Mesenchymal stem cell (in vitro differentiated cells and primary cell): Measurements from ENCODE around the gene ATP8B3.

Experiments
- DNase-seq: peaks from one replicate; pipeline ENCODE4 v3.0.0-alpha.2; 2013
- H2AFZ ChIP-seq: one replicate; pipeline ENCODE4 v1.6.1; 2013; ENCODE audit warnings: low read depth, mild to moderate bottlenecking, control low read depth, inconsistent platforms, low read length, moderate library complexity
- H2AK5ac ChIP-seq: 2 replicates; pipeline ENCODE4 v1.6.1; 2013; ENCODE audit warnings: low read length, moderate library complexity, mild to moderate bottlenecking, inconsistent platforms; ENCODE audit not compliant: severe bottlenecking
- H2BK120ac ChIP-seq: one replicate; pipeline ENCODE4 v1.6.1; 2013; ENCODE audit warnings: low read depth, mild to moderate bottlenecking, inconsistent platforms, low read length, moderate library complexity
- H2BK12ac ChIP-seq, 2 experiments: one replicate each; pipeline ENCODE4 v1.6.1; 2013; ENCODE audit warnings: inconsistent platforms in 2 of 2, low read length in 2 of 2, mild to moderate bottlenecking in 2 of 2, moderate library complexity in 2 of 2, control low read depth in 1 of 2
- H2BK15ac ChIP-seq: one replicate; pipeline ENCODE4 v1.6.1; 2013; ENCODE audit warnings: mild to moderate bottlenecking, low read depth, inconsistent platforms; ENCODE audit not compliant: poor library complexity, severe bottlenecking
- H2BK5ac ChIP-seq: 2 replicates; pipeline ENCODE4 v1.6.1; 2013; ENCODE audit warnings: low read depth, mild to moderate bottlenecking, low read length, control low read depth, inconsistent platforms; ENCODE audit not compliant: poor library complexity, severe bottlenecking
- H3K14ac ChIP-seq, 2 experiments: one replicate each; pipeline ENCODE4 v1.6.1; 2013; ENCODE audit warnings: inconsistent platforms in 2 of 2, low read length in 2 of 2, control low read depth in 1 of 2, mild to moderate bottlenecking in 1 of 2, moderate library complexity in 1 of 2
- H3K18ac ChIP-seq, 2 experiments: one replicate each; pipeline ENCODE4 v1.6.1; 2013; ENCODE audit warnings: inconsistent platforms in 2 of 2, low read length in 2 of 2, control low read depth in 1 of 2, low read depth in 1 of 2, mild to moderate bottlenecking in 1 of 2
- H3K23ac ChIP-seq, 2 experiments: one replicate each; pipeline ENCODE4 v1.6.1; 2013; ENCODE audit warnings: inconsistent platforms in 2 of 2, low read length in 2 of 2, mild to moderate bottlenecking in 2 of 2, moderate library complexity in 2 of 2, control low read depth in 1 of 2
- H3K27ac ChIP-seq: 2 replicates; pipeline ENCODE4 v1.5.1; 2013; ENCODE audit warnings: mild to moderate bottlenecking, moderate library complexity, low read length, control low read depth, inconsistent platforms; ENCODE audit not compliant: poor library complexity, severe bottlenecking
- H3K27me3 ChIP-seq, 2 experiments: 2 replicates each; pipeline versions ENCODE4 v1.6.1 to v1.7.0; 2013; ENCODE audit warnings: low read length in 2 of 2, mild to moderate bottlenecking in 2 of 2, moderate library complexity in 2 of 2, control low read depth in 1 of 2, inconsistent platforms in 1 of 2; ENCODE audit not compliant: control insufficient read depth in 1 of 2, insufficient read depth in 1 of 2
- H3K36me3 ChIP-seq, 2 experiments: 2 replicates each; pipeline versions ENCODE4 v1.6.1 to v1.7.0; 2013; ENCODE audit warnings: low read length in 2 of 2, control low read depth in 1 of 2, inconsistent platforms in 1 of 2, low read depth in 1 of 2, mild to moderate bottlenecking in 1 of 2; ENCODE audit not compliant: insufficient read depth in 2 of 2, control insufficient read depth in 1 of 2
- H3K4ac ChIP-seq, 2 experiments: one replicate each; pipeline ENCODE4 v1.6.1; 2013; ENCODE audit warnings: inconsistent platforms in 2 of 2, low read length in 2 of 2, mild to moderate bottlenecking in 2 of 2, moderate library complexity in 2 of 2, control low read depth in 1 of 2, low read depth in 1 of 2
- H3K4me1 ChIP-seq: 2 replicates; pipeline ENCODE4 v1.6.1; 2013; ENCODE audit warnings: low read depth, low read length, control low read depth; ENCODE audit not compliant: control insufficient read depth, insufficient read depth
- H3K4me2 ChIP-seq: 2 replicates; pipeline ENCODE4 v1.6.1; 2013; ENCODE audit warnings: low read length, mild to moderate bottlenecking, inconsistent platforms; ENCODE audit not compliant: poor library complexity, severe bottlenecking
- H3K4me3 ChIP-seq, 2 experiments: 2 replicates each; pipeline versions ENCODE4 v1.5.1 to v1.7.0; 2013; ENCODE audit warnings: low read length in 2 of 2, mild to moderate bottlenecking in 2 of 2, control low read depth in 1 of 2, low read depth in 1 of 2; ENCODE audit not compliant: insufficient read depth in 1 of 2
- H3K79me1 ChIP-seq: replicated peaks from 2 replicates; pipeline ENCODE4 v1.6.1; 2013; ENCODE audit warnings: mild to moderate bottlenecking, control low read depth, low read length, inconsistent platforms; ENCODE audit not compliant: poor library complexity, severe bottlenecking
- H3K9ac ChIP-seq: 2 replicates; pipeline ENCODE4 v1.7.0; 2013; ENCODE audit warnings: mild to moderate bottlenecking, low read length, moderate library complexity
- H3K9me3 ChIP-seq: 2 replicates; pipeline ENCODE4 v1.7.0; 2013; ENCODE audit warnings: mild to moderate bottlenecking, low read length; ENCODE audit not compliant: control insufficient read depth
- H4K8ac ChIP-seq: one replicate; pipeline ENCODE4 v1.6.1; 2013; ENCODE audit warnings: inconsistent platforms, mild to moderate bottlenecking, low read length, moderate library complexity
- H4K91ac ChIP-seq: one replicate; pipeline ENCODE4 v1.6.1; 2013; ENCODE audit warnings: mild to moderate bottlenecking, low read length, inconsistent platforms
- WGBS: methylation state at CpG from one replicate; pipeline ENCODE4 v1.1.7; 2013; ENCODE audit warnings: mixed read lengths; 5-methylcytosine and 5-hydroxymethylcytosine counted together

The ATP8B3 gene

GRCh38 chr19:1757468-1758230 is 54.4 kb downstream of the ATP8B3 start:
- H3K9ac ChIP-seq: no peak overlapping the region
- no peaks in the 10 kb centered on the region for H3K79me1 ChIP-seq
- no peaks in the 10 kb centered on the region for H3K9me3 ChIP-seq
- H3K18ac ChIP-seq: no peak overlapping the region
- H4K91ac ChIP-seq: no peak overlapping the region
- no peak overlapping the region for H2BK120ac ChIP-seq
- H3K36me3 ChIP-seq: peaks cover 0 to 3% of the 10 kb centered on the region in 2 experiments
- no peak overlapping the region for H2BK15ac ChIP-seq
- H3K27me3 ChIP-seq: peaks cover 84% of the 10 kb centered on the region in 2 experiments
- H3K4ac ChIP-seq: no peak overlapping the region
- H3K4me2 ChIP-seq: no peak overlapping the region
- 4% methylated on average over 66 of the region's 86 CpGs for WGBS
- no peak overlapping the region for H3K23ac ChIP-seq
- H4K8ac ChIP-seq: no peak overlapping the region
- no peak overlapping the region for H2AFZ ChIP-seq
- peak overlapping the region in 1 of 2 experiments; percentile 28 for H3K4me3 ChIP-seq
- H2BK12ac ChIP-seq: no peak overlapping the region
- H3K14ac ChIP-seq: no peak overlapping the region
- H2BK5ac ChIP-seq: no peak overlapping the region
- H2AK5ac ChIP-seq: no peak overlapping the region
- peaks cover 17% of the 10 kb centered on the region for H3K4me1 ChIP-seq
- no peak overlapping the region for H3K27ac ChIP-seq
- DNase-seq: no peak

DNA sequence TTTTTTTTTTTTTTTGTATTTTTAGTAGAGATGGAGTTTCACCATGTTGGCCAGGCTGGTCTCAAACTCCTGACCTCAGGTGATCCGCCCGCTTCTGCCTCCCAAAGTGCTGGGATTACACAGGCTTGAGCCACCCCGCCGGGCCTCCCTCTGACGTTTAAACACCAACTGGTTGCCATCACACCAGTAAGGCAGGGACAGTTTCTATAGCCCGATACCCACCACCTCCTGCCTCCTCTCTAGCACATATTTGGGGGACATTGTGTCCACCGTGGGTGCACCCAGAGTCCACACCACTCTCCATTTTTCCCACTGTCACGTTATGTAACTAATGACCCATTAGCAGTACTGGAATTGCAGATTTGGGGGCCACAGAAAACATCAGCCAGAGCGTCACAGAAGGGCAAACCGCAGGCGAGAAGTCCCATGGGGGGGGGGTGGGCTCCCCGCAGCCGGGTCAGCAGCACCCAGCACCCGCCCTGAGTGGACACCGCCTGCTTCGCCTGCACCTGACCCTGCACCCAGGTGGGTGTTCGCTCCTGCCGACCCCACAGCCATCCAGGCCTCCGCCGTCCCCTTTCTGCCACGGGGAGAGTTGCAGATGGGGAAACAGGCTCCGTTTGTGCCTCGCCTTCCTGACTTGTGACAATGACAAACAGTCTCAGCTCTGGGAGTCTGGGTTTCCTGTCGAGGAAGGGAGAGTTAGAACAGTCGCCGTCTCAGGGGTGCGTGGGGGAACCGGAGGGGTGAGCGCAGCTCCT is 55.2 kb downstream of the ATP8B3 start:
- WGBS: 7% methylated on average over 27 of the region's 29 CpGs
- H2BK12ac ChIP-seq: no peak overlapping the region
- no peak overlapping the region for H2BK120ac ChIP-seq
- H3K4me1 ChIP-seq: peaks cover 17% of the 10 kb centered on the region
- H3K23ac ChIP-seq: no peak overlapping the region
- H3K18ac ChIP-seq: no peak overlapping the region
- no peak overlapping the region for H2AK5ac ChIP-seq
- no peak overlapping the region for H3K9ac ChIP-seq
- H3K4me2 ChIP-seq: no peak overlapping the region
- H3K36me3 ChIP-seq: peaks cover 0 to 3% of the 10 kb centered on the region in 2 experiments
- H4K91ac ChIP-seq: no peak overlapping the region
- H3K4ac ChIP-seq: no peak overlapping the region
- no peak for DNase-seq
- H2AFZ ChIP-seq: no peak overlapping the region
- H3K27ac ChIP-seq: no peak overlapping the region
- no peak overlapping the region for H2BK5ac ChIP-seq
- no peaks in the 10 kb centered on the region for H3K79me1 ChIP-seq
- H2BK15ac ChIP-seq: no peak overlapping the region
- H3K27me3 ChIP-seq: peaks cover 84% of the 10 kb centered on the region in 2 experiments
- no peak overlapping the region for H4K8ac ChIP-seq
- no peak overlapping the region for H3K14ac ChIP-seq
- H3K4me3 ChIP-seq: no peak overlapping the region
- H3K9me3 ChIP-seq: no peaks in the 10 kb centered on the region

DNA sequence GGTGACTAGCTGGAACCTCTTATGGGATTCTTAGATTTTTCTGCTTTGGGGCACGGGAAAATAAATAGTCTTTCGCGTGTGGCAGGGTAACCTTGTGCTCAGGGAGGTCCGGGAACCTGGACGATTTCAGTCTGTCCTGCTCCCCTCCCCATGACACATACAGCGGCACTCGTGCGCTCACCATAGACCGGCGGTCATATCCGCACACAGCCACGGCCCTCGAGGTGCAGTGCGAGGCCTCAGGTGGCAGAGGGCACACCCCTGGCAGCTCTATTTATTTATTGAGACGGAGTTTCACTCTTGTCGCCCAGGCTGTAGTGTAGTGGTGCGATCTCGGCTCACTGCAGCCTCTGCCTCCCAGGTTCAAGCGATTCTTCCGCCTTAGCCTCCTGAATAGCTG is 55.8 kb downstream of the ATP8B3 start:
- Histone ChIP-seq H2BK120ac (no peak overlapping the region), H3K36me3 (peaks cover 0 to 3% of the 10 kb centered on the region in 2 experiments), H2BK12ac (no peak overlapping the region), H2BK15ac (no peak overlapping the region), H2AFZ (no peak overlapping the region), H3K14ac (no peak overlapping the region), H4K8ac (no peak overlapping the region), H3K23ac (no peak overlapping the region), H3K27me3 (peaks cover 84% of the 10 kb centered on the region in 2 experiments), H3K9me3 (no peaks in the 10 kb centered on the region), H4K91ac (no peak overlapping the region), H2AK5ac (no peak overlapping the region), H3K79me1 (no peaks in the 10 kb centered on the region), H3K4me2 (no peak overlapping the region), H2BK5ac (no peak overlapping the region), H3K18ac (no peak overlapping the region), H3K4me3 (no peak overlapping the region), H3K27ac (no peak overlapping the region), H3K9ac (no peak overlapping the region), H3K4me1 (peaks cover 17% of the 10 kb centered on the region), H3K4ac (no peak overlapping the region)
- DNase-seq: no peak
- 21% methylated on average over 18 of the region's 20 CpGs for WGBS

GRCh38 chr19:1755467-1756171 is 56.5 kb downstream of the ATP8B3 start:
- no peak overlapping the region for H2BK120ac ChIP-seq
- H2BK12ac ChIP-seq: no peak overlapping the region
- H3K9me3 ChIP-seq: no peaks in the 10 kb centered on the region
- H2AK5ac ChIP-seq: no peak overlapping the region
- H3K4me2 ChIP-seq: no peak overlapping the region
- H3K18ac ChIP-seq: no peak overlapping the region
- DNase-seq: no peak
- H3K4me3 ChIP-seq: no peak overlapping the region
- peaks cover 0 to 3% of the 10 kb centered on the region in 2 experiments for H3K36me3 ChIP-seq
- WGBS: 1% methylated on average over 36 of the region's 43 CpGs
- H3K4ac ChIP-seq: no peak overlapping the region
- no peak overlapping the region for H2AFZ ChIP-seq
- no peak overlapping the region for H3K23ac ChIP-seq
- no peaks in the 10 kb centered on the region for H3K79me1 ChIP-seq
- H3K27ac ChIP-seq: no peak overlapping the region
- H4K8ac ChIP-seq: no peak overlapping the region
- H3K14ac ChIP-seq: no peak overlapping the region
- H3K4me1 ChIP-seq: peaks cover 17% of the 10 kb centered on the region
- H3K9ac ChIP-seq: no peak overlapping the region
- peaks cover 84 to 85% of the 10 kb centered on the region in 2 experiments for H3K27me3 ChIP-seq
- no peak overlapping the region for H2BK15ac ChIP-seq
- H4K91ac ChIP-seq: no peak overlapping the region
- no peak overlapping the region for H2BK5ac ChIP-seq
